ENCODE results near the gene CYP27B1.

GRCh38 chr12:57739387-57739786 is 27.5 kb downstream of the CYP27B1 start:
- no peak for TF ChIP-seq CTCF (IDR thresholded peaks at IDR 0.05; ENCODE audit: low read length)
- no peak for TF ChIP-seq EZH2 (IDR thresholded peaks at IDR 0.05; ENCODE audit: borderline replicate concordance, low read length)

Measured in OCI-LY1 (cell line).